ENCODE measurements around the gene UBE2V1. TPM values are rescaled to one million over a fixed set of nuclear protein-coding genes. Genes with fewer than 3 reads are reported as not detected.

UBE2V1 gene
- total RNA-seq, 1 donor from 2014 or later, result 62.5 TPM

- Histone ChIP-seq H3K4me3 (ENCODE audit: low read depth, low read length) (no peak overlapping the region), H3K27me3 (ENCODE audit: control insufficient read depth, insufficient read depth, low read length) (no peaks in the 10 kb centered on the region), H3K36me3 (ENCODE audit: control insufficient read depth, insufficient read depth, low read length) (no peaks in the 10 kb centered on the region)
- TF ChIP-seq CTCF (IDR thresholded peaks at IDR 0.05; ENCODE audit: insufficient read depth, low read length, poor library complexity, severe bottlenecking), result no peak
- no peak for DNase-seq (ENCODE audit: low read depth)
These were observed 56.5 kb downstream of the UBE2V1 start for GRCh38 chr20:50056408-50056926.

GRCh38 chr20:50055524-50056083 lies 57.3 kb downstream of the UBE2V1 start:
- no peak for DNase-seq (ENCODE audit: low read depth)
- Histone ChIP-seq H3K27me3 (ENCODE audit: control insufficient read depth, insufficient read depth, low read length) (no peaks in the 10 kb centered on the region), H3K4me3 (ENCODE audit: low read depth, low read length) (no peak overlapping the region), H3K36me3 (ENCODE audit: control insufficient read depth, insufficient read depth, low read length) (no peaks in the 10 kb centered on the region)
- TF ChIP-seq CTCF (IDR thresholded peaks at IDR 0.05; ENCODE audit: insufficient read depth, low read length, poor library complexity, severe bottlenecking), result no peak

GRCh38 chr20:50054626-50055511 lies 58.1 kb downstream of the UBE2V1 start:
- no peak for TF ChIP-seq CTCF (IDR thresholded peaks at IDR 0.05; ENCODE audit: insufficient read depth, low read length, poor library complexity, severe bottlenecking)
- peak; percentile 59 for DNase-seq (ENCODE audit: low read depth)
- no peaks in the 10 kb centered on the region for H3K36me3 ChIP-seq (ENCODE audit: control insufficient read depth, insufficient read depth, low read length)
- H3K4me3 ChIP-seq (ENCODE audit: low read depth, low read length), result no peak overlapping the region
- no peaks in the 10 kb centered on the region for H3K27me3 ChIP-seq (ENCODE audit: control insufficient read depth, insufficient read depth, low read length)

- H3K36me3 ChIP-seq (ENCODE audit: control insufficient read depth, insufficient read depth, low read length), result no peaks in the 10 kb centered on the region
- no peak for TF ChIP-seq CTCF (IDR thresholded peaks at IDR 0.05; ENCODE audit: insufficient read depth, low read length, poor library complexity, severe bottlenecking)
- no peak overlapping the region for H3K4me3 ChIP-seq (ENCODE audit: low read depth, low read length)
- no peaks in the 10 kb centered on the region for H3K27me3 ChIP-seq (ENCODE audit: control insufficient read depth, insufficient read depth, low read length)
- no peak for DNase-seq (ENCODE audit: low read depth)
These were observed 58.8 kb downstream of the UBE2V1 start for GRCh38 chr20:50054231-50054547.

GRCh38 chr20:50053362-50054230 lies 59.4 kb downstream of the UBE2V1 start:
- TF ChIP-seq CTCF (IDR thresholded peaks at IDR 0.05; ENCODE audit: insufficient read depth, low read length, poor library complexity, severe bottlenecking), result no peak
- Histone ChIP-seq H3K36me3 (ENCODE audit: control insufficient read depth, insufficient read depth, low read length) (no peaks in the 10 kb centered on the region), H3K27me3 (ENCODE audit: control insufficient read depth, insufficient read depth, low read length) (no peaks in the 10 kb centered on the region), H3K4me3 (ENCODE audit: low read depth, low read length) (no peak overlapping the region)
- no peak for DNase-seq (ENCODE audit: low read depth)

All from kidney epithelial cell (primary cell).